HG03175 (cell line): Measurements from ENCODE around the gene CDKN2AIP.
"Not testable (repeated sequence)": the region's sequence is repeated elsewhere in the genome, so short reads cannot be mapped to it uniquely, and the experiment has no call there.

Source experiments
- ATAC-seq: cut with Tn5 transposase; IDR thresholded peaks from one replicate; pipeline ENCODE4 v1.9.1; 2021; ENCODE audit warnings: mild to moderate bottlenecking, moderate library complexity; ENCODE audit not compliant: unreplicated experiment

The CDKN2AIP gene

DNA sequence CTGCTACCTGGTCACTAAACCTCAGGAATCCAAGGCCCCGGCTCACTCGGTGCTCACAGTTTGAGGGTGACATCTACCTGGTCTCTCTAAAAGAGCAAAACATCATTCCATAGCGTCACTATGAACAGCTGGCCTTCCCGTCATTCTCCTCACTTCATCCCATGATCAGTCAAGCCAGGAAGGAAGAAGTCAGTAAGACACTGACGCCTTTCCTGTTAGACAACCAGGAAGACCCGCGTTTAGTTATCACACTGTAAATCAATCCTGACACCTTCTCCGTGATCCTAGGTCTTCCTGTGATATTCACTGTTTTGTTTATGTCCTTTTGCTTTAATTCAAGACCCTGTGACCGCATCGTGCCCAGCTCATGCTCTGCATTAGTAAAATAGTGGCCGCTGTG is 31.6 kb upstream of the CDKN2AIP start:
- ATAC-seq: no peak

DNA sequence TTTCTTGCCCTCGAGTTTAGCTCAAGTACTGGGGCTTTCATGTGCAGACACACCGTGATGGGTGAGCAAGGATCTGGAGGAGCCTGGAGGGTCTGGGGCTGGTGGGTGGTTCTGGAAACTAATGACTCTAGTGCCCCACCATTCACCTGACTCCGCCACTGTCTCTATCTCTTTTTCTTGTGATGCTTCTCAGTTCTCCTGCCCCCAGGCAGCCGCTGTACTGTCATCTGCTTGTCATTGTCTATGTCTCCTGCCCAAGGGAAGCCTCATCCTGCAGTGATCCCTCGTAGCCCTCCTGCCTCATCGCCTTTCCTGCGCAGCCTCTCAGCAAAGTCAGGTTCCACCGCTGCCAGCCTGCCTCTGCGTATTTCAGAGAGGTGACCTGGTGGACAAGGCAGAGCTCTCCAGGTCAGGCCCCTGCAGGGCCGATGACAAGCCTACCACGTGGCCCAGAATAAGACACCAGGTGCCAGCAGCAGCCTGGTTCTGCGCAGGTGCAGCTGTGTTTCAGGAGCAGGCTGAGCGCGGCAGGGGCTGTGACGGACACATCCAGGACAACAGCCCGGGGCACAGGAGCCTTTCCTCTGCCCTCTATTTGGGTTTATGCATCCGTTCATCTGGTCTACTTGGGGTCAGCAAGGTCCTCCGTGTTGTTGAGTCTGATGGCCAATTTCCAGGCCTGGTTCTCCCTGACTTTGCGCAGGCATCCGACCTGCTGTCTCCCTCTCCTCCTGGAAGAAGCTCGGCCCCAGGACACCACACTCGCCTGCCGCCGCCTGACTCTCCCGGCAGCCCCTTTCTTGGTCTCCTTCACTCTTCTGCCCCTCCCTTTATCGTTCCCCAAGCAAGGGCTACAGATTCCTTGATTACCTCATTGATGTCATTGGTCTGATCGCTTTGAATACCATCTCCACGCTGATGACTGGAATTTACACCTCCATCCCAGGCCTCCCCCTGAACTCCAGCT is 30.9 kb upstream of the CDKN2AIP start:
- no peak for ATAC-seq

DNA sequence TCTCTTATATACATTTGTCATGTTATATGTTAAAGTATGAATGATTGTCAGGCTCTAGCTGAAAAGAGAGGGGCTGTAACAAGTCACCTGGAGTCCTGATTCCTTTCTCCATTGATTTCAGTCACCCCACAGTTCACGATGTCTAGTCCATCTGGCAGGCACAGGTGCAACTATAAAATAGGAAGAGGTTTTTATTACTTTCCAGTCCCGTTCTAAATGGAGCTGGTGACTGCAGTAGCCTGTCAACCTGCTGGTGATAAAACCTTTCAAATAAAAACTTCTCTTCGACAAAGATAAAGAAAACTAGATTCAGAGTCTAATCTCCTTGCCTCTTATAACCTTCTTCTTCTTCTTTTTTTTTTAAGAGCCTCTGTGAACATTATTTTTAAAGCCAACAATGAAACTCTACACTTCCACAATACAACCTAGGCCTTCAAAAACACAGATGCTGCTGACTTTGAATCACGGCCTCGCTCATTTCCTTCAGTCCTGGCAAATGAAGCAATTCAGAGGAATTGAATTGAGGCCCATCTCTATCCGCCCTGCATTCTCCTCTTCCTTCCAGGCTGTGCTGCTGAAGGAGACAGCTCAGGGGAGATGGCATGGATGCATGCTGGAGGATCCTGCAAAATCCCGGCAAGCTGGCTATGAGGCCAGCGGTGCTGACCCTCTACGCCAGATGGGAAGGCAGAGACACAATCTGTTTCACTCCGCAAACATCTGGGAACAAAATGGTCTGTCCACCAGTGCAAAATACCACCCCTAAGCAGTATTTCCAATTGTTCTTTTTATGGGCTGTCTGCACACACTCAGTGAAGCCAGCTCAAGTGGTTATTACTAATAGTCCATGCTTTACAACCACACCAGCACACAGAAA is 27.3 kb upstream of the CDKN2AIP start:
- ATAC-seq: no peak

DNA sequence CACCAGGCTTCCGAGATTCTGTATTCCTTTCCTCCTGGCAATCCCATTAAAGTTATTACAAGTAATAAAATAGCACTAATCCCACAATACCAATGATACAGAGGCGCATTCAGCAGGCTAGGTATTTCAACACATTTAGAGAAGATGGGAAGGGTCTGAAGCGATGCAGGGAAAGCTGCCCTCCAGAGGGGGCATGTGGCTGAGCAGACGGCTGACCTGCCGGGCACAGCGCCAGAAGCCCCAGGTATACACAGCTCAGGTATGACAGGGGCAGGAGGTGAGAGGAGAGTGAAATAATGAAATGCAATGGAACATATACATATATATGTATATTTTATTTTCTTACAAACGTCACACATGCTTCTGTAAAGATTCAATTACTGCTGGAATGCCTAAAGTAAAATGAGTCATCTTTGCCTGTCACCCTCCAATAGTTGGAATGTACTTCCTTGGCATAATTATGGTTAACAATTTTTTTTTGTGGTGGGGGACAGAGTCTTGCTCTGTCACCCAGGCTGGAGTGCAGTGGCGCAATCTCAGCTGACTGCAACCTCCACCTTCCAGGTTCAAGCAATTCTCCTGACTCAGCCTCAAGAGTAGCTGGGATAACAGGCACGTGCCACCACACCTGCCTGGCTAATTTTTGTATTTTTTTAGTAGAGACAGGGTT is 21.3 kb upstream of the CDKN2AIP start:
- ATAC-seq: no peak

DNA sequence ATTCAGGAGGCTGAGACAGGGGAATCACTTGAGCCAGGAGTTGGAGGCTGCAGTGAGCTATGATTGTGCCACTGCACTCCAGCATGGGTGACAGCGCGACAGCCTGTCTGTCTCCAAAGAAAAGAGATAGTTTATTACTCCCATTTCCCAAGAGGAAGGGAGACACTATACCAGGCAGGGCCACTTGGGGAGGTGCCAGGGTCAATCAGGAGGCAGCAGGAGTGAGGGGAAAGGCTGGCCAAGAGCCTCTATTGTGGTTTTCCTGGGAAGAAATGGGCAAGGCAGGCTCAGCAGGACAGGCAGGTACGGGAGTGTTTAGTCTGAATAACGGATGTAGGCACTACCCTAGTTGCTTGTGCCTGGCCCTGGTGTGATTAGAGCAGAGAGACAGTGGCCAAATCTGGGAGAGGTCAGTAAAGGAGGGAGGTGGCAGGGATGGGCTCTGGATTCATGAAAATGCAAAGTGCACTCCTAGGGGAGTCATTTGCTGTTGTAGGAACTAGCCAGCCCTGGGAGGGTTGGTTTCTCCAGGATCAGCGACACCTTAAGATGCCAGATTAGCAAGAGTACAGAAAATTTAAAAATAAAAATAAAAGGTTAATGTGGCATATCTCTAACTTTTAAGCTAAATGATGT is 20.2 kb upstream of the CDKN2AIP start:
- ATAC-seq: no peak

DNA sequence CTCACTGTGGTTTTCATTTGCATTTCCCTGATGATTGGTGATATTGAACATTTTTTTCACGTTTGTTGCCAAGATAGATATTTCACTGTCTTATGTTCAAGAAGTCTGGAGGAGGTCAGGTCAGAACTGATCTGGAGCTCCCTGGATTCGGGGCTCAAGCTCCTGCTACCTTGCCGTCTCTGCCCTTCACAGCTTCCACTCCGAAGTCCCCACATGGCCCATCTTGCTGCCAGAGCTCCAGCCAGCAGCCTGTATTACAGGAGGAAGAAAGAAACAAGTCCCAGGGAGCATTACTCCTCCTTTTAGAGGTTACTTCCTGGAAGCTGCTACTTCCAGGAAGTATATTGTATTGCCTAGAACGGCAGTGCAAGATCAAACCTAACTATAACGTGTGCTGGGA is 17.9 kb upstream of the CDKN2AIP start:
- ATAC-seq: no peak

DNA sequence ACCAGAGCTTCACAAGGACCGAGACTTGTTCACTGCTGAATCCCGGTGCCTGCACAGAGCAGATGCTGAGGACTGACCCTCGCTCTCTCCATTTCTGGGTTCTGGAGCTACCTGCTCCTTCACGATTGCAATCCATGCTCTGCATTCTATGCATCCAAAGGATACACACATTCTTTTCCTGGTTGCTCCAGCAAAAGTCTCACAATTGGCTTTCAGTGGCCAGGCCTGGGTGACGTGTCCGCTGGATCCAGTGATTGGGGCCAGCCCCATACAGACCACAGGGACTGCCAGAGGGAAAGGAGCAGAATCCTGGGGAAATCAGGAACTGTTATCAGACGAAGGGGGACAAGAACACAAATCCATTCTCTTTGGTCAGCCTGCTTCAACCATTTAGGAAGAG is 14.9 kb upstream of the CDKN2AIP start:
- no peak for ATAC-seq

DNA sequence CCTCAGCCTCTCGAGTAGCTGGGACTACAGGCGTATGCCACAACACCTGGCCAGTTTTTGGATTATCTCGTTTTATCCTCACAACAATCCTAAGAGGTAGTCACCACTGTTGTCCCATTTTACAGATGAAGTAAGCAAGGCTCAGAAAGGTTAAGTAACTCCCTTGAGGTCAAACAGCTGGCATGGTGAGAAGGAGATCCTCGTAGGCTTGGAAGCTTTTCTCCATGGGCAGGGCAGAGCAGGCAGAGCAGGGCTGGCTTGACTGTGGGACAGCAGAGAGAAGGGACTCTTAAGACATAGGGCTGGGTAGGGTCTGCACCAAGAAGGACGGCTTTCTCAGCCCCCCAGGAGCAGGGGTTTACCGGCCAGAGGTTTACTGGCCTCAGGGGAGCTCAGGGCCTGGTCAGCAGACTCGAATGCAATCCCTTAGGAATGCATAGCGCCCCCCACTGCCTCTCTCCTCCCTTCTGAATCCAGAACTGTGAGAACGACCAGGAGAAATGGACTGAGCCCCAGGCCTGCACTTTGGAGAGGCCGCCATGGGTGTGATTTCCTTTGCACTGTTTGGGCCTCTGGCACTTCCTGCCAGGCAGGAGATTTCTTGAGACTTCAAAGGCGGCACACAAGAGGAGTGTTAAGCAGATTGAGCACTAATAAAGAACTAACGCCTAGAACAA is 14.0 kb upstream of the CDKN2AIP start:
- no peak for ATAC-seq

DNA sequence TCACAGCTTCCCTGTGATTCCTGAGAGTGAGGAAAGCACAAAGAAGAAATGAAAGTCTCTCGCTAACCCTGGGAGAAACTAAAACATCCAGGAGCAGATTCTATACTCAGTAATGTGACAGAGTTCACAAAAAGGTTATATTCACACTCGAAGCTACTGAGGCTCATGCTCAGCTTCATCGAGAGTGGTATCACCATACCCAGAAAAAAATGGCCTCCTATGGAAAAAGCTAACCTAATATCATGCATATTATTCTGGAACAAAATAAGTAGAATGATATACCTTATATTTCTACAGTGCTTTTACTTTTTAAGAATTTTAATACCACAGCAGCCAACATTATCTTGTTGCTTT is 13.5 kb upstream of the CDKN2AIP start:
- ATAC-seq: no peak

DNA sequence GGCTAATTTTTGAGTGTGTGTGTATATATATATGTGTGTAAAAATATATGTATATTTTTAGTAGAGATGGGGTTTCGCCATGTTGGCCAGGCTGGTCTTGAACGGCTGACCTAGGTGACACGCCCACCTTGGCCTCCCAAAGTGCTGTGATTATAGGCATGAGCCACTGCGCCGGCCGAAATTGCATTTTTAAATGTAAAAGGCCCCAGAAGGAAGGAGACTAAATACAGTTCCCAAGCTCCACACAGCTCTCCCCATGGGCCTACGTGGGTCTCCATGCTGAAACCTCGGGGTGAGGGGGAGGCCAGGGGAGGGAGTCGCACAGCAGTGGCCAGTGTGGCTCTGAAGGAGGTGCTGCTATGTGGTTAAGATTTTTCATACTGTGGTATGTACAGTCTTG is 12.8 kb upstream of the CDKN2AIP start:
- no peak for ATAC-seq

DNA sequence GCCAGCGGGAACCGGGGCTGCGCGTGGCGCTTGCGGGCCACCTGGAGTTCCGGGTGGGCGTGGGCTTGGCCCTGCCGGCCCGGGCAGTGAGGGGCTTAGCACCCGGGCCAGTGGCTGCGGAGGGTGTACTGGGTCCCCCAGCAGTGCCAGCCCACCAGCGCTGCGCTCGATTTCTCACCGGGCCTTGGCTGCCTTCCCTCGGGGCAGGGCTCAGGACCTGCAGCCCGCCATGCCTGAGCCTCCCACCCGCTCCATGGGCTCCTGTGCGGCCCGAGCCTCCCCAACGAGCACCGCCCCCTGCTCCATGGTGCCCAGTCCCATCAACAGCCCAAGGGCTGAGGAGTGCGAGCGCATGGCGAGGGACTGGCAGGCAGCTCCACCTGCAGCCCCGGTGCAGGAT is 11.3 kb upstream of the CDKN2AIP start:
- not testable (repeated sequence) for ATAC-seq

DNA sequence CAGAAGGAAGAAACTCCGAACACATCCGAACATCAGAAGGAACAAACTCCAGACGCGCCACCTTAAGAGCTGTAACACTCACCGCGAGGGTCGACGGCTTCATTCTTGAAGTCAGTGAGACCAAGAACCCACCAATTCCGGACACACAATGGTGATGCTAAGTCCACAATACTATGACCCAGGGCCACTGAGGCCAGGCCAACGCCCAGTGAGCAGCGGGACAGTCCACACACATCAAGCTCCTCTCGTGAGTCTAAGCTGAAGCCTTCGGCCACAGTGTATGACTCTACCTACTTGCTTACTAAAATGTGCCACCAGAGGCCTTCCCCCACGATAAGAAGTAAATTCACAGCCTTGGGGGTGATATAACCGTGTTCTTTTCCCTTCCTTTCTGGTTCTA is 10.2 kb upstream of the CDKN2AIP start:
- no peak for ATAC-seq

DNA sequence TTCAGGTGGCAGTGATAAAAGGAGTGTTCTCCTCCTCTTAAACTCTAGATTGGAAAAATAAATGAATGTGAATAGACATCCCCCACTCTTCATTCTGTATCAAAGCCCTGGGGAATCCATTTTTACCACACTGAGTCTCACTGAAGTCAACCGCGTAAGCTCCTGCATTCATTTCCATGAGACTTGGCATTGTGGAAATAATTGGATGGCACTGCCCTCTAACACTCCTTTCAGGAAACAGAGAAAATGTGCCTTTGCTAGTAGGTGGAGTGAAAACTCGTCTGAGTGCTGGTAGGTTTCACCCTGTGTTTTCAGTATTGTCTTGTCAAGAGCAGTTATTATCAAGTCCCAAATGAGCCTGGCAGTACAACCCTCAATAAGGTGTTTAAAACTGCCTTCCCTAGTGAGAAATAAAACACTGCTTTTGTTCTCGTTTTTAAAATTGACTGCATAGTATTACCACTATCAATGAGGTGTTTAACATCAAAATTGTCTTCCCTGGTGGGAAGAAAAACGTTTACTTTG is 9.7 kb upstream of the CDKN2AIP start:
- no peak for ATAC-seq

DNA sequence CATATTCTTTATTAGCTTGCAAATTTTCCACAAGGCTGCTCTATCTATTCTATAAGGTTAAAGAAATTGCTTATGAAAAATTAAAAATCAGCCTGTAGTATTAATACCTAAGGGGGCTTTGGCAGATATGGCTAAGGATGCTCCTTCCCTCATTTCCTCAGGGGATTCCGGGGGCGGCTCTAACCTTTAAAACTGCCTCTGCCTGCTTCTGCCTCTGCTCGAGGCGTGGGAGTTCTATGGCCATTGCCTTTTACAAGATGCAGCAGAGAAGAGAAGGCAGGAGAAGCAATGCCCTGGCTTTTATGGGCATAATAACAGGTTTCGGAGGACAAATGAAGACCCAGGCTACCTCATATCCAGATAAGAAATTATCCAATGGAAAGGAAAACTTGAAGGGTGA is 8.6 kb upstream of the CDKN2AIP start:
- ATAC-seq: no peak

DNA sequence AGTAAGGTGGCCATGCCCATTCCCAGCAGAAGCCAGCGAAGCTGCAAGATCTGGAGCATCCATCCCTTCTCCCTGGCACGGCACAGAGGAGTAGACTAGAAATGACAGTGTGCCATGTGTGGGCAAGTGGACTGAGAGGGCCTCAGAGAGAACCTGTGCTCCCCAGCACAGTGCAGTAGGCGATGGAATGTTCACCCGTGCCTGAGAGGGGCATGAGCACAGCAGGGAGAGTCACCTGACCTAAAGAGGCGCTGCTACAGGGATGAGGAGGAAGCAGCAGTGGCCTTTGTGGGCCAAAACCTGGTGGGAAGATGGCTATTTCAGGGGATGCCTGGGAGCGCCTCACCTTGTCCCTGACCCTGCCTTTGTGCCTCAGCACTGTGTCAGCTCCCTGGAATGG is 8.0 kb upstream of the CDKN2AIP start:
- ATAC-seq: no peak

DNA sequence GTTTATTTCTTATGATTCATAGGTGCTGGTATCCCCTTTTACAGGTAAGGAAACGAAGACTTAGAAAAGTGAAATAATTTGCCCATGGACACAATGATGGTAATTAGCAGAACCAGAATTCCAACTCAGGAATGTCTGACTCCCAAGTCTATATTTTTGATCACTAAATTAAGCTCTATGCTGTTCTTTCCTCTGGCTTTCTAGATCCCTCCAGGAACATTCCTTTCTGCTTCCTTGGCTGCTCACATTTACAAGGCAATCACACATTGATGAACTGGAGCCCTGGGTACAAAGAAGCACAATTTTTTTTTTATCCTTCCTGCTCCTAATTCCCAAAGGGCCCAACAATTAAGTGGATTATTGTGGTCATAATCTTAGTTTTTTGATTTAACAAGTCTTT is 7.0 kb upstream of the CDKN2AIP start:
- ATAC-seq: no peak

DNA sequence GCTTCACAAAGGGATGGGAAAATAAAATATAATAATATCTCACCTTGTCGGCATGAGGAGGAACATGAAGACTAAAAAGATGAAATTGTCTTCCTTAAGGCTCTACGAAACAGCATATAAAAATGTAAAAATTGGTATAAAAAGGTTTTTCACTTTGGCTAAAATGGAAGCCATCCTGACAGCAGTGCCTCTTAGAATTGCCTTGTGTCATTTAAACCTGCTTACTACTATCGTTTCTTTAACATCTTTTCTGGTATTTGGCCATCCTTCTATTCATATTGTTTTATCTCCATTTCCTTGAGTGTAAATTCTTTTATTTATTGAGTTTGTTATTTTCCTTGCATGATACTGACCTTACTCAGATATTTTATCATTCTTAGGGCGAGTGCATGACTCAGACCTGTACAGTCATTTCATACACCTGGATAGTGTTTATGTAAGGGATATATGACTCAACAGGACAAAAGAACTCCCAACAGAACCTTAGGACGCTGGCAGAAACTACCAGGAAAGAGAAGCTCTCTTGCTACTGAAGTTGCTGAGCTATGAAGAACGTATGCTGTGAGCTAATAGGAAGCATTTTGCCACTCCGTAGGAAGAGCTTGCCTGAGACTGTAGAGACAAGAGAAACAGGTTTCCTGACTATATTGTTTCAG is 5.8 kb upstream of the CDKN2AIP start:
- no peak for ATAC-seq

DNA sequence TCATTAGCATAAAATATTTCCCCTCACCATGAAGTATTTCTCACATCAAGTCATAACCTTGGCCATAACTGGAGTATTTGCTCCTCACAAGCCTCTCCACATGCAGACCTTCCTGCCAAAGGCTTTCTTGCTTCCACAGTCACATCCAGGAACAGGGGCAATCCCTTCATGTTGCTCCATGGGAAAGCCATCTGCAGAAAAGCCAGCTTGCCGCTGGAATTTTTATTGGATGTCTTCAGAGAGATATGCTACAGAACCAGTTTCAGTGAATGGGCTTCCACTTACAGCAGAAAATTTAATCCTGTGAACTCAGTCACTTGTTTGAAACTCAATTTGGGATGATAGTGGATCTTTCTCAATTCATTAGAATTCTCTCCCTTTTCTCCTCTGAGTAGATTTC is 3.2 kb upstream of the CDKN2AIP start:
- no peak for ATAC-seq

DNA sequence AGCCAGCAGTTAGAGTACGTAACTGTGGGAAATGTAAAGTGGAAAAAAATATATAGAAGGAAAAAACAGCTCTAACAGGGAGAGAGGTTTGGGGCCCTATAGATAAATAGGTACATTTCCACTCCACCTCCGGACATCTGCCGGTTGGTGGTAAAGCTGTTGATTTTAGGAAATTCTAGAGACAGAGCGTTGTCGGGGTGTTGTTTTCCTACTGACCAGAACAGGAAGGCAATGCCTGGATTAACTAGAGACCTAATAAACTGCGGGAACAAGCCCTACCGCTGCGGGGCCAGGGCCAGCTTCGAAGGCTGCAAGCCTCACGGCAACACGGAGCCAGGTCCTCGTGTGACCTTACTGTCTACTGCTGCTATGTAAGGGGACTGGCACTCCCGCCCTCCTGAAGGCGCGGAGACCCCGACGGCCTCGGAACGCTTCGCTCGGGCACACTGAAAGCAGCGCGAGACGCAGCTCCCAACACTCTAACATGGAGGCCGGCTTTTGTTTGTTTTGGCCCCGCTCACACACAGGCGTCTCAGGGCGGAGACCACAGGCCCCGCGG is 702 bp upstream of the CDKN2AIP start:
- no peak for ATAC-seq
